Dendritic cell treated with granulocyte-macrophage colony-stimulating factor and Interleukin-4, amounts not matched to agents 40 ng/mL and 50 ng/mL, for 4 days (primary cell): Measurements from ENCODE around the gene COL4A2.
"Not testable (repeated sequence)": the region's sequence is repeated elsewhere in the genome, so short reads cannot be mapped to it uniquely, and the experiment has no call there.

Source experiments
- H3K27ac Mint-ChIP-seq: one replicate; pipeline ENCODE4 v1.8.0; 2022; ENCODE audit warnings: mild to moderate bottlenecking, mixed read lengths
- H3K27me3 Mint-ChIP-seq: one replicate; pipeline ENCODE4 v1.8.0; 2022; ENCODE audit warnings: mild to moderate bottlenecking, mixed read lengths
- H3K36me3 Mint-ChIP-seq: one replicate; pipeline ENCODE4 v1.8.0; 2022; ENCODE audit warnings: low read depth, mixed read lengths
- H3K4me1 Mint-ChIP-seq: one replicate; pipeline ENCODE4 v1.8.0; 2022; ENCODE audit warnings: low read depth, mixed read lengths
- H3K4me3 Mint-ChIP-seq: one replicate; pipeline ENCODE4 v1.8.0; 2022; ENCODE audit warnings: mild to moderate bottlenecking, moderate library complexity, mixed read lengths
- H3K9me3 Mint-ChIP-seq: one replicate; pipeline ENCODE4 v1.8.0; 2022; ENCODE audit warnings: mixed read lengths
- intact Hi-C: fragments of 100-400 bp; cut with micrococcal nuclease; formaldehyde crosslinking; loops from one replicate; pipeline ENCODE4 v1.15.0; 2022

The COL4A2 gene

GRCh38 chr13:110484290-110485048 lies 177.4 kb downstream of the COL4A2 start:
- Mint-ChIP-seq H3K4me3 (no peak overlapping the region), H3K27me3 (peaks cover 44% of the 10 kb centered on the region), H3K27ac (no peak overlapping the region), H3K36me3 (no peaks in the 10 kb centered on the region), H3K4me1 (peaks cover 8% of the 10 kb centered on the region), H3K9me3 (no peaks in the 10 kb centered on the region)
- intact Hi-C loops = no loop called here

- intact Hi-C loops = no loop called here
- H3K9me3 Mint-ChIP-seq = no peaks in the 10 kb centered on the region
- H3K27ac Mint-ChIP-seq = no peak overlapping the region
- no peaks in the 10 kb centered on the region for H3K36me3 Mint-ChIP-seq
- H3K27me3 Mint-ChIP-seq = peaks cover 34% of the 10 kb centered on the region
- no peaks in the 10 kb centered on the region for H3K4me1 Mint-ChIP-seq
- H3K4me3 Mint-ChIP-seq = no peak overlapping the region
Observed at GRCh38 chr13:110485604-110486003, 178.5 kb downstream of the COL4A2 start.

- Mint-ChIP-seq H3K9me3 (no peaks in the 10 kb centered on the region), H3K4me1 (no peaks in the 10 kb centered on the region), H3K4me3 (no peak overlapping the region), H3K27me3 (peaks cover 33% of the 10 kb centered on the region), H3K27ac (no peak overlapping the region), H3K36me3 (no peaks in the 10 kb centered on the region)
- intact Hi-C loops = no loop called here
Observed at GRCh38 chr13:110486061-110486715, 179.1 kb downstream of the COL4A2 start.

- intact Hi-C loops, H3K27ac Mint-ChIP-seq, H3K36me3 Mint-ChIP-seq, H3K9me3 Mint-ChIP-seq, H3K4me1 Mint-ChIP-seq, H3K4me3 Mint-ChIP-seq: not testable (repeated sequence)
- H3K27me3 Mint-ChIP-seq = peaks cover 27% of the 10 kb centered on the region
Observed at GRCh38 chr13:110486880-110487279, 179.8 kb downstream of the COL4A2 start.

GRCh38 chr13:110490009-110490770 lies 183.1 kb downstream of the COL4A2 start:
- peaks cover 2% of the 10 kb centered on the region for H3K27me3 Mint-ChIP-seq

GRCh38 chr13:110491869-110492678 lies 185.0 kb downstream of the COL4A2 start:
- Mint-ChIP-seq H3K4me3 (no peak overlapping the region), H3K4me1 (no peaks in the 10 kb centered on the region), H3K36me3 (no peaks in the 10 kb centered on the region), H3K27ac (no peak overlapping the region), H3K9me3 (no peaks in the 10 kb centered on the region), H3K27me3 (peaks cover 1% of the 10 kb centered on the region)
- intact Hi-C loops = no loop called here

More at GRCh38 chr13:110490009-110490770, 183.1 kb downstream of the COL4A2 start:
- H3K27ac Mint-ChIP-seq = no peak overlapping the region
- H3K4me3 Mint-ChIP-seq = no peak overlapping the region
- H3K36me3 Mint-ChIP-seq = no peaks in the 10 kb centered on the region
- no peaks in the 10 kb centered on the region for H3K9me3 Mint-ChIP-seq
- no peaks in the 10 kb centered on the region for H3K4me1 Mint-ChIP-seq
- intact Hi-C loops = no loop called here

- no peaks in the 10 kb centered on the region for H3K36me3 Mint-ChIP-seq
- H3K27me3 Mint-ChIP-seq = peaks cover 1% of the 10 kb centered on the region
- no peak overlapping the region for H3K27ac Mint-ChIP-seq
- H3K9me3 Mint-ChIP-seq = no peaks in the 10 kb centered on the region
- no peak overlapping the region for H3K4me3 Mint-ChIP-seq
- no peaks in the 10 kb centered on the region for H3K4me1 Mint-ChIP-seq
- intact Hi-C loops = no loop called here
Observed at GRCh38 chr13:110492679-110493593, 185.9 kb downstream of the COL4A2 start.

GRCh38 chr13:110493613-110494012 lies 186.5 kb downstream of the COL4A2 start:
- no peak overlapping the region for H3K4me3 Mint-ChIP-seq
- peaks cover 1% of the 10 kb centered on the region for H3K27me3 Mint-ChIP-seq
- no peaks in the 10 kb centered on the region for H3K36me3 Mint-ChIP-seq
- no peaks in the 10 kb centered on the region for H3K4me1 Mint-ChIP-seq
- intact Hi-C loops = no loop called here
- H3K9me3 Mint-ChIP-seq = peaks cover 3% of the 10 kb centered on the region
- no peak overlapping the region for H3K27ac Mint-ChIP-seq

- Mint-ChIP-seq H3K9me3 (peaks cover 21% of the 10 kb centered on the region), H3K36me3 (no peaks in the 10 kb centered on the region), H3K27ac (no peak overlapping the region), H3K4me1 (no peaks in the 10 kb centered on the region), H3K4me3 (no peak overlapping the region), H3K27me3 (peaks cover 1% of the 10 kb centered on the region)
- intact Hi-C loops = no loop called here
Observed at GRCh38 chr13:110495376-110495775, 188.3 kb downstream of the COL4A2 start.

GRCh38 chr13:110495881-110496280 lies 188.8 kb downstream of the COL4A2 start:
- Mint-ChIP-seq H3K4me3 (no peak overlapping the region), H3K27me3 (peaks cover 4% of the 10 kb centered on the region), H3K36me3 (no peaks in the 10 kb centered on the region), H3K27ac (no peak overlapping the region), H3K9me3 (peaks cover 26% of the 10 kb centered on the region), H3K4me1 (no peaks in the 10 kb centered on the region)
- intact Hi-C loops = no loop called here

GRCh38 chr13:110496281-110496680 lies 189.2 kb downstream of the COL4A2 start:
- H3K36me3 Mint-ChIP-seq = no peaks in the 10 kb centered on the region
- intact Hi-C loops = no loop called here
- peaks cover 29% of the 10 kb centered on the region for H3K9me3 Mint-ChIP-seq

GRCh38 chr13:110497003-110497402 lies 189.9 kb downstream of the COL4A2 start:
- intact Hi-C loops = no loop called here
- no peaks in the 10 kb centered on the region for H3K4me1 Mint-ChIP-seq
- no peaks in the 10 kb centered on the region for H3K36me3 Mint-ChIP-seq
- no peak overlapping the region for H3K4me3 Mint-ChIP-seq
- peaks cover 29% of the 10 kb centered on the region for H3K9me3 Mint-ChIP-seq
- H3K27me3 Mint-ChIP-seq = peaks cover 4% of the 10 kb centered on the region
- H3K27ac Mint-ChIP-seq = no peak overlapping the region

More at GRCh38 chr13:110496281-110496680, 189.2 kb downstream of the COL4A2 start:
- peaks cover 4% of the 10 kb centered on the region for H3K27me3 Mint-ChIP-seq
- no peak overlapping the region for H3K4me3 Mint-ChIP-seq
- no peak overlapping the region for H3K27ac Mint-ChIP-seq
- H3K4me1 Mint-ChIP-seq = no peaks in the 10 kb centered on the region

GRCh38 chr13:110497896-110498295 lies 190.8 kb downstream of the COL4A2 start:
- H3K4me1 Mint-ChIP-seq, H3K4me3 Mint-ChIP-seq, H3K27ac Mint-ChIP-seq, H3K36me3 Mint-ChIP-seq, H3K27me3 Mint-ChIP-seq, intact Hi-C loops: not testable (repeated sequence)
- H3K9me3 Mint-ChIP-seq = peaks cover 29% of the 10 kb centered on the region
